Muscle of back (tissue), 11 donors: ENCODE measurements around the gene COPS7A. TPM values are rescaled to one million over a fixed set of nuclear protein-coding genes. Genes with fewer than 3 reads are reported as not detected.
A peak's percentile ranks its signal among the peaks of the same experiment; 100 is the strongest.
"Not testable (repeated sequence)": the region's sequence is repeated elsewhere in the genome, so short reads cannot be mapped to it uniquely, and the experiment has no call there.

Experiments used
- DNase-seq, 3 donors: peaks; one replicate each; pipeline versions ENCODE4 v3.0.0 to v3.0.0-alpha.2; 2013
- polyA plus RNA-seq, 10 donors: library from polyadenylated mRNA; unstranded; fragments of 120-200 nt; gene quantifications; one replicate each; pipeline ENCODE4 v1.2.1, GENCODE V29; 2013; ENCODE audit not compliant: insufficient read length in 10 of 10

COPS7A gene
- polyA plus RNA-seq, 10 donors = 55.6 to 66.6 (median 61.9) TPM

GRCh38 chr12:6699989-6700645 lies 23.7 kb upstream of the COPS7A start:
- DNase-seq = peak in 1 of 3 donors; percentile 73

- DNase-seq = peak in 2 of 3 donors; percentile 63 to 87
Measured at GRCh38 chr12:6700646-6701051, 23.2 kb upstream of the COPS7A start, which contains the start of gene PIANP. PIANP (minus strand) TSS chr12:6700815; CDS start chr12:6698061, 2,754 bp downstream.

GRCh38 chr12:6701078-6701768 lies 22.6 kb upstream of the COPS7A start:
- DNase-seq = no peak

- no peak for DNase-seq
Measured at GRCh38 chr12:6703631-6704030, 20.2 kb upstream of the COPS7A start.

- not testable (repeated sequence) for DNase-seq
Measured at GRCh38 chr12:6708351-6708750, 15.5 kb upstream of the COPS7A start.

- DNase-seq = no peak
Measured at GRCh38 chr12:6708960-6709394, 14.9 kb upstream of the COPS7A start.

GRCh38 chr12:6716031-6716873 lies 7.6 kb upstream of the COPS7A start:
- not testable (repeated sequence) for DNase-seq

GRCh38 chr12:6716874-6717437 lies 6.9 kb upstream of the COPS7A start:
- no peak for DNase-seq

- DNase-seq = no peak
Measured at GRCh38 chr12:6722863-6723262, 983 bp upstream of the COPS7A start.

GRCh38 chr12:6724409-6724797 lies 557 bp downstream of the COPS7A start:
- DNase-seq = no peak

GRCh38 chr12:6725350-6725749 lies 1.5 kb downstream of the COPS7A start:
- no peak for DNase-seq

- no peak for DNase-seq
Measured at GRCh38 chr12:6729186-6729585, 5.3 kb downstream of the COPS7A start.

- DNase-seq = no peak
Measured at GRCh38 chr12:6730169-6730568, 6.3 kb downstream of the COPS7A start.

- no peak for DNase-seq
Measured at GRCh38 chr12:6734506-6735387, 10.9 kb downstream of the COPS7A start.

- DNase-seq = peak; percentile 25 to 71 (median 43)
Measured at GRCh38 chr12:6735448-6736191, 11.8 kb downstream of the COPS7A start.

- DNase-seq = no peak
Measured at GRCh38 chr12:6736754-6737153, 12.9 kb downstream of the COPS7A start.

GRCh38 chr12:6742080-6742479 lies 18.2 kb downstream of the COPS7A start:
- not testable (repeated sequence) for DNase-seq

- no peak for DNase-seq
Measured at GRCh38 chr12:6742834-6743233, 19.0 kb downstream of the COPS7A start.

- DNase-seq = not testable (repeated sequence)
Measured at GRCh38 chr12:6743300-6743699, 19.5 kb downstream of the COPS7A start.
